NCI-H774 (cell line): ENCODE results near the gene GRK4.

ENCODE experiments used
- DNase-seq: peaks from one replicate; lab custom pipeline; 2025; lab: John Stamatoyannopoulos, UW

GRK4 gene

GRCh38 chr4:3013839-3014350 is 50.5 kb downstream of the GRK4 start:
- no peak for DNase-seq

GRCh38 chr4:3016961-3017360 is 53.6 kb downstream of the GRK4 start:
- no peak for DNase-seq

- no peak for DNase-seq
Measured at GRCh38 chr4:3017504-3017903, 54.1 kb downstream of the GRK4 start.

GRCh38 chr4:3019145-3019846 is 55.9 kb downstream of the GRK4 start:
- no peak for DNase-seq

GRCh38 chr4:3021127-3021526 is 57.8 kb downstream of the GRK4 start:
- DNase-seq: no peak

- DNase-seq: no peak
Measured at GRCh38 chr4:3021627-3022026, 58.3 kb downstream of the GRK4 start.

GRCh38 chr4:3022112-3022511 is 58.7 kb downstream of the GRK4 start:
- no peak for DNase-seq

- no peak for DNase-seq
Measured at GRCh38 chr4:3022651-3023050, 59.3 kb downstream of the GRK4 start.

- DNase-seq: no peak
Measured at GRCh38 chr4:3025881-3026280, 62.5 kb downstream of the GRK4 start.

GRCh38 chr4:3026540-3026939 is 63.2 kb downstream of the GRK4 start:
- no peak for DNase-seq

GRCh38 chr4:3029464-3029863 is 66.1 kb downstream of the GRK4 start:
- DNase-seq: no peak

- DNase-seq: no peak
Measured at GRCh38 chr4:3030566-3031356, 67.4 kb downstream of the GRK4 start.

GRCh38 chr4:3031357-3032082 is 68.1 kb downstream of the GRK4 start:
- no peak for DNase-seq

- DNase-seq: no peak
Measured at GRCh38 chr4:3034231-3034630, 70.9 kb downstream of the GRK4 start.

GRCh38 chr4:3035249-3035648 is 71.9 kb downstream of the GRK4 start:
- no peak for DNase-seq

- no peak for DNase-seq
Measured at GRCh38 chr4:3035674-3036073, 72.3 kb downstream of the GRK4 start.

- no peak for DNase-seq
Measured at GRCh38 chr4:3036131-3036952, 73.0 kb downstream of the GRK4 start.

GRCh38 chr4:3037957-3038461 is 74.6 kb downstream of the GRK4 start:
- DNase-seq: no peak

- DNase-seq: no peak
Measured at GRCh38 chr4:3039706-3040366, 76.5 kb downstream of the GRK4 start.

- no peak for DNase-seq
Measured at GRCh38 chr4:3040452-3041191, 77.3 kb downstream of the GRK4 start.
